Suprapubic skin (tissue), 4 donors: ENCODE measurements around the gene PDE4D. TPM values are rescaled to one million over a fixed set of nuclear protein-coding genes. Genes with fewer than 3 reads are reported as not detected.

Source experiments
- DNase-seq, 2 donors: peaks; one replicate each; pipeline ENCODE4 v3.0.0-alpha.2; 2019; ENCODE audit warnings: low spot score in 2 of 2
- H3K27ac ChIP-seq: fragments of 200-600 bp; sonication (generic); one replicate; pipeline ENCODE4 v1.5.1; 2019
- H3K27me3 ChIP-seq: fragments of 200-600 bp; sonication (generic); one replicate; pipeline ENCODE4 v1.5.1; 2019
- H3K36me3 ChIP-seq: fragments of 200-600 bp; sonication (generic); one replicate; pipeline ENCODE4 v1.5.1; 2019
- H3K4me1 ChIP-seq: fragments of 200-600 bp; sonication (generic); one replicate; pipeline ENCODE4 v1.5.1; 2019
- H3K4me3 ChIP-seq: fragments of 200-600 bp; sonication (generic); one replicate; pipeline ENCODE4 v1.5.1; 2019; ENCODE audit warnings: mild to moderate bottlenecking
- H3K9me3 ChIP-seq: fragments of 200-600 bp; sonication (generic); one replicate; pipeline ENCODE4 v1.5.1; 2019
- CTCF ChIP-seq, 2 donors: fragments of 200-600 bp in 1 of 2; fragments of 450-650 bp in 1 of 2; sonication (generic) in 1 of 2; IDR thresholded peaks; one replicate each; pipeline ENCODE4 v1.5.1; 2016 to 2019; ENCODE audit warnings: antibody characterized with exemption in 2 of 2, mild to moderate bottlenecking in 1 of 2, moderate library complexity in 1 of 2
- EP300 ChIP-seq: sonication (generic); formaldehyde crosslinking; IDR thresholded peaks from one replicate; pipeline ENCODE4 v1.6.1; 2017; ENCODE audit warnings: antibody characterized with exemption
- POLR2A ChIP-seq, 2 donors: fragments of 450-650 bp; IDR thresholded peaks; one replicate each; pipeline ENCODE4 v1.6.1; 2017; ENCODE audit warnings: antibody characterized with exemption in 2 of 2, mild to moderate bottlenecking in 2 of 2, moderate library complexity in 2 of 2
- POLR2AphosphoS5 ChIP-seq, 3 donors: sonication (generic); formaldehyde crosslinking; IDR thresholded peaks; one replicate each; pipeline ENCODE4 v1.6.1; 2017; ENCODE audit warnings: antibody characterized with exemption in 3 of 3
- WGBS: methylation state at CpG from one replicate; pipeline ENCODE4 v1.1.5; 2018; 5-methylcytosine and 5-hydroxymethylcytosine counted together
- total RNA-seq, 4 donors: library from RNA; depleted of rRNA; stranded (reverse); fragments of >200 nt; gene quantifications; one replicate each; pipeline ENCODE4 v1.1.0, GENCODE V29; 2016

Gene PDE4D
- total RNA-seq, 4 donors from 2014 or later = 26.8 to 57.2 (median 29.9) TPM

DNA sequence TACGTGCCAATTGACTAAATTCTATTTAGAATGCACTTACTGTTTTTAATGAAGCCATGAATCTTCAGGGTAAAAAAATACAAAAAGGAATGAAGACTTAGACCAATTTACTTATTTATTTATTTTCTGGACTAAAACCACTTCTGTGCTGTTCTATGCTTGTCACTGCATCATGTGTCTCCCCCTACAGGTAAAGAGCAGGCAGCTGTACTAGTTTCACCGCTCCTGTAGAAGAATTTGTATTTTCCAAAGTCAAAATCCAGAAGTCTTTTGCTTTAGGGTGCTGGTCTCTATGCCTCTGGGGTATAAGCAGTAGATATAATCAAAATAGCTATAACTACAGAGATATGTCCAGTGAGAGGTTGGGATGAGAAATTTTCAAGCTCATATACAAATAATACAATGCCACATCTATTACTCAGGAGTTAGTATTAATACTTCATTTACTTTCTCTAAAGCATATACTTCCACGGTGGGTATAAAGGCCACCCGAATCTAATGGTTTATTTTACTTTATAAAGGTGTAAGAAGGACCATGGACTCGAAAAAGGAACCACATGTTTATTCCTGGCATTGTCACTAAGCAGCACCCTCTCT lies 719.2 kb downstream of the PDE4D start:
- Histone ChIP-seq H3K4me3 (no peak overlapping the region), H3K36me3 (no peaks in the 10 kb centered on the region), H3K27me3 (no peaks in the 10 kb centered on the region), H3K4me1 (no peaks in the 10 kb centered on the region), H3K27ac (no peak overlapping the region), H3K9me3 (no peaks in the 10 kb centered on the region)
- no peak for TF ChIP-seq EP300
- peak; percentile 32 to 74 for TF ChIP-seq CTCF (IDR thresholded peaks at IDR 0.05)
- no peak for DNase-seq
- 52% methylated on average over 5 of the region's 5 CpGs for WGBS

- no peak for TF ChIP-seq POLR2AphosphoS5 (IDR thresholded peaks at IDR 0.05)
- TF ChIP-seq CTCF (IDR thresholded peaks at IDR 0.05) = no peak
- no peak for TF ChIP-seq POLR2A (IDR thresholded peaks at IDR 0.05)
- TF ChIP-seq EP300 = no peak
- no peaks in the 10 kb centered on the region for H3K4me1 ChIP-seq
- no peak overlapping the region for H3K4me3 ChIP-seq
- no peak overlapping the region for H3K27ac ChIP-seq
- H3K36me3 ChIP-seq = no peaks in the 10 kb centered on the region
- DNase-seq = no peak
- no peaks in the 10 kb centered on the region for H3K27me3 ChIP-seq
- 82% methylated on average over 1 of the region's 1 CpG for WGBS
- no peaks in the 10 kb centered on the region for H3K9me3 ChIP-seq
Measured at GRCh38 chr5:59173578-59173977, 719.9 kb downstream of the PDE4D start.

DNA sequence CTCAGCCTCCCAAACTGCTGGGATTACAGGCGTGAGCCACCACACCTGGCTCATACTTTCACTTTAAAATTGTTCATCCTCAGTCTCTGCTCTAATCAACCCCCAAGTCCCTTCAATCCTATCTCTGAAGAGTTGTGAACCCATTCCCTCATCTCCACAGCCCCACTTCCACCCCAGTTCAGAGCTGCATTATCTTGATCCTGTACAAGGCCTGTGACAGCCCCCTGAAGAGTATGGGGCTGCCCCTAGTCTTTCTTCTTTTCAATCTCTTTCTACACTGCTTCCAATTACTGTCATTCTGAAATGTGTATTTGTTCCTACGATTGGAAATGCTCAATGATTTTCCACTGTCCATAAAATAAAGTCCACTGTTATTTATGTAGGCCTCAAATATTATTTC lies 722.4 kb downstream of the PDE4D start:
- no peak for DNase-seq
- no peaks in the 10 kb centered on the region for H3K9me3 ChIP-seq
- TF ChIP-seq CTCF (IDR thresholded peaks at IDR 0.05) = no peak
- no peak for TF ChIP-seq POLR2AphosphoS5 (IDR thresholded peaks at IDR 0.05)
- no peak for TF ChIP-seq EP300
- TF ChIP-seq POLR2A (IDR thresholded peaks at IDR 0.05) = no peak
- no peaks in the 10 kb centered on the region for H3K4me1 ChIP-seq
- H3K27me3 ChIP-seq = no peaks in the 10 kb centered on the region
- no peaks in the 10 kb centered on the region for H3K36me3 ChIP-seq
- 87% methylated on average over 2 of the region's 2 CpGs for WGBS
- no peak overlapping the region for H3K27ac ChIP-seq
- no peak overlapping the region for H3K4me3 ChIP-seq

GRCh38 chr5:59169768-59170150 lies 723.8 kb downstream of the PDE4D start:
- WGBS = 100% methylated on average over 1 of the region's 1 CpG
- no peaks in the 10 kb centered on the region for H3K27me3 ChIP-seq
- no peak for DNase-seq
- TF ChIP-seq EP300 = no peak
- TF ChIP-seq POLR2AphosphoS5 (IDR thresholded peaks at IDR 0.05) = no peak
- no peak for TF ChIP-seq POLR2A (IDR thresholded peaks at IDR 0.05)
- TF ChIP-seq CTCF (IDR thresholded peaks at IDR 0.05) = no peak
- no peak overlapping the region for H3K27ac ChIP-seq
- no peaks in the 10 kb centered on the region for H3K9me3 ChIP-seq
- no peaks in the 10 kb centered on the region for H3K4me1 ChIP-seq
- H3K4me3 ChIP-seq = no peak overlapping the region
- H3K36me3 ChIP-seq = no peaks in the 10 kb centered on the region

DNA sequence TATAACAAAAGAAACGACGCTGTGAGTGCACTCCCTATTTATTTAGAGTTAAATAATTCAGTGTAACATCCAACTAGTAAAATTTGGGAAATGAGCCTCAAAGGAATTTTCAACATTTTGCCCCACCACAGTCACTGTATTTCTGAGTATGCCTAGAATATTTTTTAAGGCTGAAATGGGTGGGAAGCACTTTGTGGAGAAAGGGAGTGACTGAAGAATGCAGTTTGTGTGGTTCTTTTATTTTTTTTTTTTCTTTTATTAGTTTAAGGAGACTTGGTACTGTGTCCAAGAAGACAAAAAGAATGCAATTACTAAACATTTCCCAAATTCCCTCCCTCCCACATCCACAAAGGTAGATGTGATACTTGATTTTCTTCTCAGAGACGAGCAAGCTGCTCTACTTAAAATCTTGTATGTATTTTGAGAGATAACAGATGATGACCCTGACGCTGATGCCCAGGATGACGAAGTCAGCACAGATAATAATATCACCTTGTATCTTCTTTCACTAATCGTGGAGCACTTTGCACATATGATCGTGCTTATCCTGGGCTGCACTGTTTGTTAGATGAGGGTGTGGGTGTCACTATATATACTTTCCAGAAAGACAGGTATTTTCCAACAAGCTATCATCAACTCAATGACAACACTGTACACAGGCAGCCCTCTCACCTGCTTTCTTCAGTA lies 724.3 kb downstream of the PDE4D start:
- Histone ChIP-seq H3K4me1 (no peaks in the 10 kb centered on the region), H3K4me3 (no peak overlapping the region)
- WGBS = 72% methylated on average over 7 of the region's 7 CpGs

More for the DNA sequence above, 724.3 kb downstream of the PDE4D start:
- Histone ChIP-seq H3K27ac (no peak overlapping the region), H3K27me3 (no peaks in the 10 kb centered on the region), H3K9me3 (no peaks in the 10 kb centered on the region), H3K36me3 (no peaks in the 10 kb centered on the region)
- DNase-seq = no peak
- no peak for TF ChIP-seq POLR2A (IDR thresholded peaks at IDR 0.05)
- no peak for TF ChIP-seq EP300
- TF ChIP-seq CTCF (IDR thresholded peaks at IDR 0.05) = no peak
- TF ChIP-seq POLR2AphosphoS5 (IDR thresholded peaks at IDR 0.05) = no peak
